GM12873 (cell line): ENCODE results near the gene TOGARAM2.

Source experiments
- TF ChIP-seq, protein P1 (sequence below): IDR thresholded peaks from 2 replicates; pipeline ENCODE4 v1.5.1; 2012; ENCODE audit warnings: low read depth, mild to moderate bottlenecking, moderate library complexity, low read length, control low read depth; ENCODE audit not compliant: insufficient read depth; ENCODE audit errors: missing control alignments

TOGARAM2 gene

GRCh38 chr2:29072251-29072650, 91.2 kb downstream of the TOGARAM2 start:
- TF ChIP-seq, protein P1, sequence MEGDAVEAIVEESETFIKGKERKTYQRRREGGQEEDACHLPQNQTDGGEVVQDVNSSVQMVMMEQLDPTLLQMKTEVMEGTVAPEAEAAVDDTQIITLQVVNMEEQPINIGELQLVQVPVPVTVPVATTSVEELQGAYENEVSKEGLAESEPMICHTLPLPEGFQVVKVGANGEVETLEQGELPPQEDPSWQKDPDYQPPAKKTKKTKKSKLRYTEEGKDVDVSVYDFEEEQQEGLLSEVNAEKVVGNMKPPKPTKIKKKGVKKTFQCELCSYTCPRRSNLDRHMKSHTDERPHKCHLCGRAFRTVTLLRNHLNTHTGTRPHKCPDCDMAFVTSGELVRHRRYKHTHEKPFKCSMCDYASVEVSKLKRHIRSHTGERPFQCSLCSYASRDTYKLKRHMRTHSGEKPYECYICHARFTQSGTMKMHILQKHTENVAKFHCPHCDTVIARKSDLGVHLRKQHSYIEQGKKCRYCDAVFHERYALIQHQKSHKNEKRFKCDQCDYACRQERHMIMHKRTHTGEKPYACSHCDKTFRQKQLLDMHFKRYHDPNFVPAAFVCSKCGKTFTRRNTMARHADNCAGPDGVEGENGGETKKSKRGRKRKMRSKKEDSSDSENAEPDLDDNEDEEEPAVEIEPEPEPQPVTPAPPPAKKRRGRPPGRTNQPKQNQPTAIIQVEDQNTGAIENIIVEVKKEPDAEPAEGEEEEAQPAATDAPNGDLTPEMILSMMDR, result no peak

DNA sequence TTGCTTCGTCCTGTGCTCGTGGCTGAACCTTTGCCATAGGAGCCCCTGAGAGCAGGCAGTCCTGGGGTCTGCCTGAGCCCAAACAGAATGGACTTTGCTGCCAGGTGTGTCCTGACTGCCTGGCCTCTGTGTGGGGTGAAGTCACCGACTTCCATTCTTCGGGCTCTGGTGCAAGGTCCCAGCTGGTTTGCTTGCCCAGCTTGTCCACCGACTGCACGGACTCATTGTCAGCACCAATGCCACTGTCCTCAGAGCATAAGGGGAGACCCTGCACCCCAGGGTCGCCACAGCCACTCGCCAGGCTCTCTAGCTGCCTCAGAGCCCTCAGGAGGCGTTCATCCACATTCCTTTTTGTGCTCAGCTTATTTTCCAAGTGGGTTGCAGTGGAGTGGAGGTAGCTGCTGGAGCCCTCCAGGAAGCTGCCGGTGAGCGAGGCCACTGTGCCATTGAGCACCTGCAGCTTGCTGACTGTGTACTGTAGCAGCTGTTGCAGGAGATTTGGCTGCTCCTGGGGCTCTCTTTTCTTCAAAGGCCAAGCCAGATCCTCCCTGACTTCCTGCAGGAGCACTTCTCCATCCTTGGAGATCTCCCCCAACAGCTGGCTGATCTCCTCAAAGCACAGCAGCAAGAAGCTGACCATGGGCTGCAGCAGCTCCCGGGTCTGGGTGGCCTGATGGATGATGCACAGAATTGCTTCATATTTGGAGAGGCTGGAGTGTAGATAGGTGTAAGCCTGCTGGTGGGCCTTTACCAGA, 92.0 kb downstream of the TOGARAM2 start:
- TF ChIP-seq, protein P1, result no peak

DNA sequence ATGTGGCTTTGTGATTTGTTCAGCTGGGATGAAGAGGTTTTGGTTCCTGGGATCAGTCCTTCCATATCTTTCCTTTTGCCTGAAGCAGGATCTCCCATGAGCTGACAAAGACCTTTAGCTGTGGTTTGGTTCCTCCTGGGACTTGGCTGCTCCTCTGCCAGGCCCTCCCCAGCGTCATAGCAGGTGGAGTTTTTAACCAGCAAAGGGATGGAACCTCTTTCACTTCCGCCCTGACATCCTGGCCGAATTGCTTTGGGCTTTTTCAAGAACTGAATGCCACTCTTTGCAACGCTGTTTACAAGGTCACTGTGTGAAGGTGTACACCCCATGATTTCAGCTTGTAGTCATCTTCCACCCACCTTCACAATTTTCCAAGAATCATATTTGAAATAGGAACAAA, 92.8 kb downstream of the TOGARAM2 start:
- TF ChIP-seq, protein P1, result no peak

DNA sequence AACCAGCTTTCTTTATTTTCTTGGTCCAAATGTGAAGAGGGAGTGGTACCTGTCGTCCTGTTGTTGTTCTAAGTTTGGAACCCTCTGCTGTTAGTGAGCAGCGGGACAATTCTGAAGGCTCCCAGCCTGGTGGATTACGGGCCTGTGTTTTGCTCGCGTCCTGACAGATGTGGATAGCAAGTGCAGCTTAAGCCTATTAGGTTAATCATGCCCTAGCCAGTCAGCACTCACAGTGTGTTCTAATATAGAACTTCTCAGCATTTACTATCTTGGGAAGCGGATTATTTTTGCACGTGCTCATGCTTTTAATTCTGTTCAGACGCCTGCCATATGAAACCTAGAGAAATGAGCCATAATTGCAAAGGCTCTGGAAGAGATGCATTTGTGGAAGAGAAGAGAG, 93.3 kb downstream of the TOGARAM2 start, which contains the start of gene PCARE:
Gene PCARE (minus strand): TSS at position 113 of the 400 bp plus-strand sequence. CDS start 262 bp downstream, outside the sequence.
- TF ChIP-seq, protein P1, result no peak

- TF ChIP-seq, protein P1, result no peak
These were observed 95.0 kb downstream of the TOGARAM2 start for GRCh38 chr2:29075894-29076705.

DNA sequence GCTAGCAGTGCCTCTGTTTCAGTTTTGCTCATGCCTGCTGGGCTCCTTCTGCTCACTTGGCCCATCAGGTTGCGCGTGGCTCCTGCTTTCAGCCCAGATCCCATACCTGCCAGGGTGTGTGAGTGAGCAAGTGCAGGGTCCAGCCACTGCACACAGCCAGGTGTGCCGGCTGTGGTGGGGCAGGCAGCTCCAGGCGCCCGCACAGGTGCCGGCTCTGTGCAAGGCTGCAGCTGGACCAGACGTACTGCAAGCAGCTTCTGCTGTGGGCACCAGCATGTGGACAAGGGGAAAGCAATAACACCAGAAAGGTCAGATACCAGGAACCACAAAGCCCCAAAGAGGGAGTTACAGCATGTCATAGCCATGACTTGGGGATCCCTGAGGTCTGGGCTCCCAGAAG, 98.8 kb downstream of the TOGARAM2 start:
- TF ChIP-seq, protein P1, result no peak
